Measurements from ENCODE around the gene ROPN1L.
"Not testable (repeated sequence)": the region's sequence is repeated elsewhere in the genome, so short reads cannot be mapped to it uniquely, and the experiment has no call there.

ROPN1L gene

GRCh38 chr5:10441083-10441991 lies at the start of gene ROPN1L:
Gene ROPN1L, plus strand, starts transcription at chr5:10441879. Its CDS starts 289 bp downstream, at chr5:10442168.
- DNase-seq, result peak; percentile 38

- not testable (repeated sequence) for DNase-seq
Observed at GRCh38 chr5:10392567-10393328, 48.9 kb upstream of the ROPN1L start.

GRCh38 chr5:10393491-10393890 lies 48.2 kb upstream of the ROPN1L start:
- DNase-seq, result no peak

DNA sequence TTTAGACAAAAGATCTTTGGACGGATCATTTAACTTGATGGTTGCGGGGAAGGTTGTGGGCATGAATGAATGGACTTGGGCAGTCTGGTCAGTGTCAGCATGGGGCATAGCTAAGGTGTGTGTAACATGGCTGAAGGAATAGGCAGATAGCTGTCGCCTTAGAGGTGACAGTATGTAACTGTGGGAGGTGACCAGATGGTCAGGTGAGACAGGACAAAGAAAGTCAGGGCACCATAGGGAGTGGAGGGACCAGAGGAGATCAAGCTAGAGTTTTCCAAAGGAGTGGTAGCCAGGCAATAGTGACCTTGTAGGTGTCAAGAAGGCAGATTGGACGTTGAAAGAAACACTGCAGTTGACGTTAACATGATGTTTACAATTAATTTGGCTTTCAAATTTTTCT lies 45.1 kb upstream of the ROPN1L start:
- no peak for DNase-seq

GRCh38 chr5:10399839-10400238 lies 41.8 kb upstream of the ROPN1L start:
- no peak for DNase-seq

- no peak for DNase-seq
Observed at GRCh38 chr5:10400411-10400810, 41.3 kb upstream of the ROPN1L start.

DNA sequence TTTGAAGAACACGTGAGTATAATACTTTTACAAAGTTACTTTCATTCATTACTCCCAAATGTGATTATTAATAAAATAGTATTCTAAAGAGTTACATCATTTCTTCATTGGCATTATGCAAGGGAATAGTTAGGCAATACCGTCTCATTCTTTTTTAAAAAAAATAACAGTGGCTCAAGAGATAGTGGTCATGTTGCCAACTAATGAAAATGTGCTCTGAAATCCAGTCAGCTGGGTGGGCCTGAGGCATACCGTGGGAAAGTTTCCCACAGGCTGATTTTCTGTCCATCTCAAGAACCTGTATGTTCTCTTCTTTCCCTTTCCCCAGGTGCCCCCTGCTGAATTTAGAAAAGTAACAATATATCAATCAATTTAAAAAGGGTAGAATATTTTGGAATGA lies 40.8 kb upstream of the ROPN1L start:
- DNase-seq, result no peak

- no peak for DNase-seq
Observed at GRCh38 chr5:10401498-10401897, 40.2 kb upstream of the ROPN1L start.

- no peak for DNase-seq
Observed at GRCh38 chr5:10403829-10404228, 37.9 kb upstream of the ROPN1L start.

GRCh38 chr5:10406651-10407050 lies 35.0 kb upstream of the ROPN1L start:
- DNase-seq, result no peak

- DNase-seq, result no peak
Observed at GRCh38 chr5:10409504-10409903, 32.2 kb upstream of the ROPN1L start.

DNA sequence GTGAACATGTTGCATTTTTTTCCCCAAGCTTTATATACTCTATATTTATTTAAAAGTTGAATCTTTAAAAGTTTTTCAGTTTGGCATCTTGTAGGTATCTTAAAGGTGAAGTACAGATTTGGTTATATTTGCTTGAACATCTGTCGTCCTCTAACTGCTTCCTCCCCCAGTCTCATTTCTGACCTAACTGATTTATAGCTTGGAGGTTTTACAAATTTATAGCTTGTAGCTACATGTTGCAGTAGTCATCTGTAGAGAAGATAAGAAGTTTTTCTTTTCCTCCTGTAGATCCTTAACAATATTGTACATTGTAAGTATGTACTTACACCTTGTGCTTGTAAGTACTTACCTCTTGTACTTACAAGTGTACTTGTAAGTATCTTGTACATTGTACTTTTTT lies 31.0 kb upstream of the ROPN1L start:
- DNase-seq, result no peak

GRCh38 chr5:10411336-10411735 lies 30.3 kb upstream of the ROPN1L start:
- DNase-seq, result no peak

- DNase-seq, result no peak
Observed at GRCh38 chr5:10416868-10417267, 24.8 kb upstream of the ROPN1L start.

DNA sequence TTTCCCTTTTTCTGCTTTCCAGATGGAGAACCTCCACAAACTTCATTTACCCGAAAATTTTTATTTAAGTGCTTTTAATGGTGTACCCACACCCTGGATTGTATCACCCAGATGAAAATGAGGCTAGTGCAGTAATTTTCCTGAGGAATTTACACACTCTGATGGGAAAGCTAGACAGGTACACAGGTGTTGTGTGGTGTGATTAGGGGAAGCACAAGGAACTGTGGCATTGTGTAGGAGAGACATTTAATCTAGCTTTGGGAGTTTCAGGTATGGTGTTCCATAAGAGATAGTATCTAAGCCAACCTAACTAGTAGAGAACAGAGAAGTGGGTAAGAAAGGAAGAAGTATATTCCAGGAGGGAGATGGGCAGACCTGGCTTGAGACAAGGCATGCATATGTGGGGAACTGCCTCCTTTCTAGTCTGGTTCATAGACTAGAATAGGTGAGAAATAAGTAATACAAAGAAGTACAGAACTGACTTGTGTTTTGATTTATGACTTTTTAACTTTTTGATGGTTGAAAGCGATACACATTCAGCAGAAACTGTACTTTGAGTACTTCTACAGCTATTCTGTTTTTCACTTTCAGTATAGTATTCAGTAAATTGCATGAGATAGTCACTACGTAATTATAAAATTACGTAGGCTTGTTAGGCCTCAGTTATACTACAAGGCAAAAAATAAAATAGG lies 22.9 kb upstream of the ROPN1L start:
- DNase-seq, result no peak

GRCh38 chr5:10420468-10420867 lies 21.2 kb upstream of the ROPN1L start:
- no peak for DNase-seq

DNA sequence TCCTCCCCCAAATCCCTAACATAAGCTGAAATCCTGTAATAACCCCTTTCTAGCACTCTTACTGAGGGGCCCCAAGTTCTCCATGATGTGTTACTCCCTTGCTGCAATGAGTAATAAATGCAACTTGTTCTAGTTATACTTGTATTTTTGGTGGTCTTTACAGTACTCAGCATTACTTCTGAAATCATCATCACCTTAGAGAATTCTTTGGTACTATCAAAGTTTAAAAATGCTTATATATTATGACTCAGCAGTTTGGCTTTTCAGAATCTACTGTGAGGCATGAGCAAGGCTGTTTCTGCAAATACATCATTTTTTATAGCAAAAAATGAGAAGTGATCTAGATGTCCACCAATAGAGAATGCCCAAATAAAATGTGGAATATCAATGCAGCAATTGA lies 20.7 kb upstream of the ROPN1L start:
- DNase-seq, result no peak

DNA sequence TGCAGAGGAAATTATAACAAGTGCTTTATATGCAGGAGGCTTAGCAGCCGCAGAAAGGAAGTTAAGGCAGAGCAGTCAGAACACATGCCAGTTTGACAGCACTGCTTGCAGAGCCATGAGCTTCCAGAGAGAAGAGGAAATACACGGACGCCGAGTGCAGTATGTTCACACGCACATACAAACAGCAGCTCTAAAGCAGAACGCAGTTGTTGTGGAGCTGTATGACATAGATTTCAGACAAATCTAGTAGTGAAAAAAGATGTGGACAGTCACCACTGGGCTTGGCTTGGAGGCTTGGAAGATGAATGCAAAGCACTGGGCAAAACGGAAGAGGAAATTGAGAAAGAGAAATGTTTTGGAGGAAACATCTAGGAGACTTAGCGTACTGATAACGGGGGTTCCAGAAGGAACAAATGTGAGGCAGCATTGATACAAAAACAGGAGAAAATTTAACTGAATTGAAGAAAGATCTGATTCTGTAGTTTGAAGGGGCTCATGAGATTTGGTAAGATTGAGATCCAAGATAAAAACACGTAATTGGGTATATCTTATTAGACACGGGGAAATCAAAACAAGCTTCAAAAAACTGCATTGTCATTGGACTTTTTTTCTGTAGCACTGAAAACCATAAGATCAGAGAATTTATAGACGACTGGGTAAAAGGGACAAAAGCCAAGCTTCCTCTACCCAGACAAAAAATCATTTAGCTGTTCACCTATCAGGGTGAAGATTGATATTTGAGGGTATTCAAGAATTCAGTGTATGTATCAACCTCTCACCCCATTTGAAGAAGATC lies 19.6 kb upstream of the ROPN1L start:
- DNase-seq, result no peak

DNA sequence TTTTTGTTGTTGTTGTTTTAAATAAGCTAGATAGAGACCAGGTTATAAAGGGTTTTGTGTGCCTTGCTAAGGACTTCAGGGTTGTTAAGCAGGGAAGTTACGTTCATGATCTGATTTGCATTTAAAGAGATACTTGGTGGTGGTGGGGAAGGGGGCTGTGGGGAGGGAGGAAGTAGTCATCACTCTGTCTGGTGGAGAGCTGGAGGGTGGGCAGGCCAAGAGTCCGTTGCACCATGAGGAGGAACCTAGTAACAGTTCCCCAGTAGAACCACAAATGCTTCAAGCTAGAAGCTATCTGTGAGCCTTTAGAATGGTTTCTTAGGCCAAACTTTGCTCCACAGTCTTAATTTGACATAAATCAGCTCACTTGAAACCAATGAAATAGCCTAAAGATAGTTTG lies 18.7 kb upstream of the ROPN1L start:
- DNase-seq, result no peak

- DNase-seq, result no peak
Observed at GRCh38 chr5:10424124-10424731, 17.5 kb upstream of the ROPN1L start.

DNA sequence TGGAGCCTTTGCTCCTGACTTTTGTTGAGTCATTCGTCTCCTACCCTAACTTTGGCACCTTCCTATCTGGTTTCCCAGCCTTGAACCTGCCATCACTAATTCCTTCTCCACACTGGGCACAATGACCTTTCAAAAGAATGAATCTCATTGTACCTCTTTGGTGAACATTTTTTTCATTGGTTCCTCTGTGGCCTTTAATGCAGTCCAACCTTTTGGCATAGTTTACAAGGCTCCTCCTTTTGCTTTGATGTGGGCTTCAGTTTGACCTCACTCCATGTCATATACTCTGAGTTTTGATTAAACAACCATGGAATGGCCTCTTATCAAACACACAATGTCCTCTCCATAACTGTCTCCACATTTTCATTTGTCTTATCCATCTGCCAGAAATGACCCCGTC lies 14.5 kb upstream of the ROPN1L start:
- no peak for DNase-seq

- no peak for DNase-seq
Observed at GRCh38 chr5:10427978-10428377, 13.7 kb upstream of the ROPN1L start.
